HCT116 (cell line): ENCODE results near the gene ACSBG1. TPM values are rescaled to one million over a fixed set of nuclear protein-coding genes. Genes with fewer than 3 reads are reported as not detected.

ENCODE experiments used
- ATAC-seq: fragments of 200-7000 bp; cut with Tn5 transposase; 2 replicates; pipeline ENCODE4 v1.9.1; 2020; ENCODE audit warnings: mild to moderate bottlenecking, moderate library complexity
- BruUV-seq: library from RNA; stranded (reverse); fragments of 400-500 nt; replicated peaks from 2 replicates; lab custom pipeline; 2021; lab: Mats Ljungman, UMichigan
- CTCF ChIA-PET: fragments of 300-600 bp; sonication (Branson Sonifier 250); formaldehyde crosslinking; loops from one replicate; lab custom pipeline; 2021; ENCODE audit warnings: antibody characterized with exemption; lab: Charles Lee
- POLR2A ChIA-PET: fragments of 300-600, 350-600 bp; sonication (Branson Sonifier 250); formaldehyde crosslinking; loops from one replicate; lab custom pipeline; 2021; ENCODE audit warnings: antibody characterized with exemption; lab: Charles Lee
- RAD21 ChIA-PET, 2 experiments: fragments of 300-600 bp; sonication (Branson Sonifier 250); formaldehyde crosslinking; loops; one replicate each; lab custom pipeline; 2023; ENCODE audit warnings: low total read pairs in 2 of 2; ENCODE audit not compliant: uncharacterized antibody in 2 of 2, unreplicated experiment in 2 of 2, low non-redundant PET in 1 of 2; lab: Charles Lee
- DNase-seq: peaks from one replicate; pipeline ENCODE4 v3.0.0-alpha.2; 2010; ENCODE audit warnings: low read depth, low spot score
- H2AFZ ChIP-seq: fragments of 200-600 bp; shearing (Covaris generic), sonication (generic); 2 replicates; pipeline ENCODE4 v1.6.1; 2017; ENCODE audit warnings: low read depth, mixed run types, mixed read lengths, antibody characterized with exemption, low read length; ENCODE audit not compliant: poor library complexity, severe bottlenecking
- H3K27ac ChIP-seq: 2 replicates; pipeline ENCODE4 v1.5.1; 2012; ENCODE audit warnings: low read depth, low read length
- H3K27me3 ChIP-seq: fragments of 200-600 bp; sonication (generic); 2 replicates; pipeline ENCODE4 v1.6.1; 2016; ENCODE audit warnings: mixed run types, low read length, mixed read lengths; ENCODE audit not compliant: insufficient read depth
- H3K36me3 ChIP-seq, 2 experiments: fragments of 200-500 bp in 1 of 2; fragments of 200-600 bp in 1 of 2; sonication (Bioruptor generic) in 1 of 2; sonication (generic) in 1 of 2; 2 replicates each; pipeline versions ENCODE4 v1.5.1 to v1.6.1; 2014 to 2016; ENCODE audit warnings: low read length in 2 of 2, inconsistent platforms in 1 of 2, mixed read lengths in 1 of 2, mixed run types in 1 of 2; ENCODE audit not compliant: insufficient read depth in 2 of 2, control insufficient read depth in 1 of 2
- H3K4me1 ChIP-seq, 2 experiments: fragments of 200-600 bp in 1 of 2; sonication (generic) in 1 of 2; 2 replicates each; pipeline versions ENCODE4 v1.5.1 to v1.6.1; 2012 to 2017; ENCODE audit warnings: low read length in 2 of 2, inconsistent platforms in 1 of 2, mild to moderate bottlenecking in 1 of 2, mixed read lengths in 1 of 2, mixed run types in 1 of 2, moderate library complexity in 1 of 2; ENCODE audit not compliant: insufficient read depth in 2 of 2, control insufficient read depth in 1 of 2
- H3K4me2 ChIP-seq: fragments of 200-600 bp; sonication (generic); 2 replicates; pipeline ENCODE4 v1.6.1; 2017; ENCODE audit warnings: mixed run types, low read length, mixed read lengths
- H3K4me3 ChIP-seq, 2 experiments: fragments of 200-600 bp in 1 of 2; sonication (generic) in 1 of 2; replicated peaks in 1 of 2; 2 replicates each; pipeline ENCODE4 v1.5.1; 2011 to 2016; ENCODE audit warnings: low read length in 2 of 2, control low read depth in 1 of 2, low read depth in 1 of 2, mild to moderate bottlenecking in 1 of 2, mixed read lengths in 1 of 2, mixed run types in 1 of 2
- H3K79me2 ChIP-seq: fragments of 200-600 bp; sonication (generic); 2 replicates; pipeline ENCODE4 v1.6.1; 2017; ENCODE audit warnings: mild to moderate bottlenecking, mixed run types, low read length, moderate library complexity, mixed read lengths; ENCODE audit not compliant: insufficient read depth
- H3K9ac ChIP-seq: fragments of 200-600 bp; sonication (generic); 2 replicates; pipeline ENCODE4 v1.6.1; 2016; ENCODE audit warnings: low read length, mixed read lengths
- H3K9me2 ChIP-seq: fragments of 200-600 bp; sonication (generic), shearing (Covaris generic); 2 replicates; pipeline ENCODE4 v1.6.1; 2017; ENCODE audit warnings: mixed run types, mild to moderate bottlenecking, moderate library complexity; ENCODE audit not compliant: insufficient read depth
- H3K9me3 ChIP-seq, 2 experiments: fragments of 200-500 bp in 1 of 2; fragments of 200-600 bp in 1 of 2; sonication (Bioruptor generic) in 1 of 2; sonication (generic) in 1 of 2; 2 replicates each; pipeline ENCODE4 v1.6.1; 2014 to 2017; ENCODE audit warnings: low read length in 2 of 2, mixed read lengths in 2 of 2, inconsistent platforms in 1 of 2, low read depth in 1 of 2, mild to moderate bottlenecking in 1 of 2, mixed run types in 1 of 2, moderate library complexity in 1 of 2; ENCODE audit not compliant: control insufficient read depth in 1 of 2, insufficient read depth in 1 of 2
- H4K20me1 ChIP-seq: fragments of 200-600 bp; sonication (generic), shearing (Covaris generic); 2 replicates; pipeline ENCODE4 v1.6.1; 2017; ENCODE audit warnings: mixed run types, mild to moderate bottlenecking, moderate library complexity; ENCODE audit not compliant: insufficient read depth
- CBX3 ChIP-seq: IDR thresholded peaks from 2 replicates; pipeline ENCODE4 v1.6.1; 2012; ENCODE audit warnings: low read depth
- CEBPB ChIP-seq: IDR thresholded peaks from 2 replicates; pipeline ENCODE4 v1.6.1; 2012; ENCODE audit warnings: low read depth
- EZH2phosphoT487 ChIP-seq: fragments of 200-600 bp; IDR thresholded peaks from 2 replicates; pipeline ENCODE4 v1.6.1; 2018; ENCODE audit warnings: antibody characterized with exemption, borderline replicate concordance
- FOSL1 ChIP-seq: IDR thresholded peaks from 2 replicates; pipeline ENCODE4 v1.6.1; 2012; ENCODE audit warnings: low read depth
- REST ChIP-seq: IDR thresholded peaks from 2 replicates; pipeline ENCODE4 v1.6.1; 2012; ENCODE audit warnings: low read depth
- SIN3A ChIP-seq: IDR thresholded peaks from 2 replicates; pipeline ENCODE4 v1.6.1; 2012; ENCODE audit warnings: low read depth
- YY1 ChIP-seq: IDR thresholded peaks from 2 replicates; pipeline ENCODE4 v1.6.1; 2011; ENCODE audit warnings: low read length, low read depth, moderate library complexity, mild to moderate bottlenecking; ENCODE audit not compliant: insufficient replicate concordance; ENCODE audit errors: extremely low read depth
- intact Hi-C: fragments of 100-400 bp; cut with micrococcal nuclease; formaldehyde crosslinking; loops from 2 replicates; pipeline ENCODE4 v1.10.0; 2022
- total RNA-seq: library from RNA; stranded (reverse); gene quantifications from one replicate; pipeline ENCODE4 v1.2.1, GENCODE V29; 2021; ENCODE audit not compliant: unreplicated experiment
- TF ChIP-seq, protein P1 (sequence below): IDR thresholded peaks from 2 replicates; pipeline ENCODE4 v1.6.1; 2012

Gene ACSBG1
- total RNA-seq, 1 experiment from 2014 or later: 0.71 TPM

DNA sequence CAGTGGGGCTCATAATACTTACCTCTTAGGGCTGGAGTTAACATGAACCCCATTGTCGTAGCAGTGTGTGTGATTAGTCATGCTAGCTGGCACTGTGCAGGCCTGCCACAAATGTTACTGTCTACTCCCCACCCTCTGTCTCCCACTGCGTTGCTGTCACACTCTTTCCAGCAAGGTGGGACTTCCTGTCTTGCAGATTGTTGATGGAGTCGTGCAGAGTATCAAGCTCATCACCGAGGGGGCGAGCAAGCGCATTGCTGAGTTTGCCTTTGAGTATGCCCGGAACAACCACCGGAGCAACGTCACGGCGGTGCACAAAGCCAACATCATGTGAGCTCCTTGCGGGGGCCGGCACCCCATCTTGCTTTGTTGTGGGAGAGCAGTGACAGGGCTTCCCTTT is 72.3 kb downstream of the ACSBG1 start (continued):
- TF ChIP-seq REST (no peak), YY1 (no peak), EZH2phosphoT487 (no peak), CEBPB (no peak), CBX3 (no peak), FOSL1 (no peak), SIN3A (no peak)

GRCh38 chr15:78159395-78159794 is 75.0 kb downstream of the ACSBG1 start:
- no peak overlapping the region for H3K27ac ChIP-seq
- no peaks in the 10 kb centered on the region for H4K20me1 ChIP-seq
- no peak overlapping the region for H3K4me2 ChIP-seq
- H3K9ac ChIP-seq: no peak overlapping the region
- H3K36me3 ChIP-seq: peaks cover 31 to 35% of the 10 kb centered on the region in 2 experiments
- ChIA-PET CTCF (no interaction called here), RAD21 (no interaction called here), POLR2A (interaction anchor here (0.6 kb wide), 1 partner anchor 10 kb away, joined by 3 read pairs; the partner anchor contains the start of gene IDH3A)
- ATAC-seq (no peak), DNase-seq (no peak)
- no peaks in the 10 kb centered on the region for H3K9me3 ChIP-seq
- H3K79me2 ChIP-seq: peaks cover 21% of the 10 kb centered on the region
- intact Hi-C loops: no loop called here
- BruUV-seq: no TSS peak
- H3K4me3 ChIP-seq: no peak overlapping the region
- TF ChIP-seq, protein P1, sequence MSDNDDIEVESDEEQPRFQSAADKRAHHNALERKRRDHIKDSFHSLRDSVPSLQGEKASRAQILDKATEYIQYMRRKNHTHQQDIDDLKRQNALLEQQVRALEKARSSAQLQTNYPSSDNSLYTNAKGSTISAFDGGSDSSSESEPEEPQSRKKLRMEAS: no peak
- H2AFZ ChIP-seq: no peak overlapping the region
- no peaks in the 10 kb centered on the region for H3K9me2 ChIP-seq
- no peaks in the 10 kb centered on the region for H3K4me1 ChIP-seq
- no peaks in the 10 kb centered on the region for H3K27me3 ChIP-seq
